Hepatocyte (in vitro differentiated cells): ENCODE results near the gene GATAD2A. TPM values are rescaled to one million over a fixed set of nuclear protein-coding genes. Genes with fewer than 3 reads are reported as not detected.

ENCODE experiments used
- DNase-seq: peaks from one replicate; pipeline ENCODE4 v3.0.0-alpha.2; 2016; ENCODE audit warnings: low spot score
- H2AFZ ChIP-seq: fragments of 200-600 bp; sonication (generic); 2 replicates; pipeline ENCODE4 v1.6.0; 2016; ENCODE audit warnings: antibody characterized with exemption, mild to moderate bottlenecking
- H3K27ac ChIP-seq: fragments of 200-600 bp; sonication (generic); 2 replicates; pipeline ENCODE4 v1.5.1; 2016; ENCODE audit warnings: mild to moderate bottlenecking
- H3K27me3 ChIP-seq: fragments of 200-600 bp; sonication (generic); 2 replicates; pipeline ENCODE4 v1.6.1; 2016
- H3K36me3 ChIP-seq: fragments of 200-600 bp; sonication (generic); replicated peaks from 2 replicates; pipeline ENCODE4 v1.5.1; 2016; ENCODE audit warnings: low read depth; ENCODE audit not compliant: insufficient read depth
- H3K4me1 ChIP-seq: fragments of 200-600 bp; sonication (generic); 2 replicates; pipeline ENCODE4 v1.5.1; 2016; ENCODE audit warnings: mild to moderate bottlenecking, moderate library complexity; ENCODE audit not compliant: insufficient read depth
- H3K4me2 ChIP-seq: fragments of 200-600 bp; sonication (generic); 2 replicates; pipeline ENCODE4 v1.6.0; 2016
- H3K4me3 ChIP-seq: fragments of 200-600 bp; sonication (generic); 2 replicates; pipeline ENCODE4 v1.5.1; 2016; ENCODE audit warnings: mild to moderate bottlenecking
- H3K79me2 ChIP-seq: fragments of 200-600 bp; sonication (generic); 2 replicates; pipeline ENCODE4 v1.6.0; 2017; ENCODE audit warnings: mild to moderate bottlenecking
- H3K9me2 ChIP-seq: fragments of 200-600 bp; sonication (generic); replicated peaks from 2 replicates; pipeline ENCODE4 v1.6.0; 2017; ENCODE audit warnings: mild to moderate bottlenecking; ENCODE audit not compliant: insufficient read depth
- H3K9me3 ChIP-seq: fragments of 200-600 bp; sonication (generic); 2 replicates; pipeline ENCODE4 v1.5.1; 2016; ENCODE audit warnings: low read depth, mild to moderate bottlenecking
- H4K20me1 ChIP-seq: fragments of 200-600 bp; sonication (generic); 2 replicates; pipeline ENCODE4 v1.6.0; 2016; ENCODE audit warnings: mild to moderate bottlenecking; ENCODE audit not compliant: insufficient read depth, poor library complexity, severe bottlenecking
- CTCF ChIP-seq: fragments of 200-600 bp; sonication (generic); IDR thresholded peaks from 2 replicates; pipeline ENCODE4 v1.5.1; 2016; ENCODE audit warnings: antibody characterized with exemption, mild to moderate bottlenecking; ENCODE audit not compliant: poor library complexity
- EZH2 ChIP-seq: fragments of 200-600 bp; sonication (generic); IDR thresholded peaks from 2 replicates; pipeline ENCODE4 v1.6.1; 2016; ENCODE audit warnings: antibody characterized with exemption, mild to moderate bottlenecking, borderline replicate concordance
- EZH2phosphoT487 ChIP-seq: fragments of 200-600 bp; sonication (generic); IDR thresholded peaks from one replicate; pipeline ENCODE4 v1.6.1; 2018; ENCODE audit warnings: antibody characterized with exemption, mild to moderate bottlenecking, low read depth, moderate library complexity; ENCODE audit not compliant: unreplicated experiment, severe bottlenecking
- WGBS: methylation state at CpG from one replicate; pipeline ENCODE4 v1.1.6; 2016; ENCODE audit warnings: low lambda C conversion rate; ENCODE audit errors: missing lambda C conversion rate; 5-methylcytosine and 5-hydroxymethylcytosine counted together
- polyA plus RNA-seq: library from polyadenylated mRNA; unstranded; fragments of >200 nt; fragmentation: Nextera tagmentation; extraction: Ambion mirVana; gene quantifications from 2 replicates; pipeline ENCODE4 v1.2.1, GENCODE V29; 2016
- total RNA-seq: library from RNA; depleted of rRNA; stranded (reverse); fragments of >200 nt; gene quantifications from 2 replicates; pipeline ENCODE4 v1.2.3, GENCODE V29; 2014

The GATAD2A gene
- total and polyA plus RNA-seq, 2 experiments from 2014 or later, result 35.3 to 35.7 TPM

- H3K9me2 ChIP-seq, result no peaks in the 10 kb centered on the region
- no peaks in the 10 kb centered on the region for H4K20me1 ChIP-seq
- H2AFZ ChIP-seq, result no peak overlapping the region
- H3K36me3 ChIP-seq, result no peaks in the 10 kb centered on the region
- H3K9me3 ChIP-seq, result no peaks in the 10 kb centered on the region
- H3K4me2 ChIP-seq, result no peak overlapping the region
- H3K27ac ChIP-seq, result no peak overlapping the region
- peaks cover 22% of the 10 kb centered on the region for H3K4me1 ChIP-seq
- TF ChIP-seq EZH2phosphoT487, result no peak
- TF ChIP-seq EZH2, result no peak
- no peak for TF ChIP-seq CTCF
- no peaks in the 10 kb centered on the region for H3K79me2 ChIP-seq
- DNase-seq, result no peak
- 96% methylated on average over 31 of the region's 34 CpGs for WGBS
- H3K27me3 ChIP-seq, result no peaks in the 10 kb centered on the region
- no peak overlapping the region for H3K4me3 ChIP-seq
Observed at GRCh38 chr19:19535311-19536191, 130.1 kb downstream of the GATAD2A start.

GRCh38 chr19:19537075-19538048, 131.9 kb downstream of the GATAD2A start:
- Histone ChIP-seq H3K27ac (no peak overlapping the region), H3K36me3 (no peaks in the 10 kb centered on the region), H2AFZ (no peak overlapping the region), H3K4me2 (peak overlapping the region; percentile 96), H3K4me1 (peaks cover 22% of the 10 kb centered on the region), H3K4me3 (no peak overlapping the region), H4K20me1 (no peaks in the 10 kb centered on the region), H3K9me3 (no peaks in the 10 kb centered on the region), H3K9me2 (no peaks in the 10 kb centered on the region), H3K27me3 (no peaks in the 10 kb centered on the region), H3K79me2 (no peaks in the 10 kb centered on the region)
- 85% methylated on average over 55 of the region's 59 CpGs for WGBS
- DNase-seq, result no peak
- TF ChIP-seq EZH2 (no peak), CTCF (no peak), EZH2phosphoT487 (no peak)

- H4K20me1 ChIP-seq, result no peaks in the 10 kb centered on the region
- TF ChIP-seq EZH2 (no peak), CTCF (no peak), EZH2phosphoT487 (no peak)
- H2AFZ ChIP-seq, result peak within 1 kb of the TSS; percentile 14
- H3K9me3 ChIP-seq, result no peaks in the 10 kb centered on the region
- H3K4me1 ChIP-seq, result peaks cover 22% of the 10 kb centered on the region
- H3K27me3 ChIP-seq, result no peaks in the 10 kb centered on the region
- H3K79me2 ChIP-seq, result no peaks in the 10 kb centered on the region
- H3K36me3 ChIP-seq, result no peaks in the 10 kb centered on the region
- no peak within 1 kb of the TSS for H3K27ac ChIP-seq
- peak; percentile 77 for DNase-seq
- 4% methylated on average over 31 of the region's 56 CpGs for WGBS
- H3K4me3 ChIP-seq, result peak within 1 kb of the TSS; percentile 41
- H3K4me2 ChIP-seq, result peak within 1 kb of the TSS; percentile 96
- H3K9me2 ChIP-seq, result no peaks in the 10 kb centered on the region
Observed at GRCh38 chr19:19538061-19538784, 132.7 kb downstream of the GATAD2A start, which contains the start of gene CILP2. Gene CILP2 (plus strand): TSS chr19:19538265. CDS start chr19:19538350, 85 bp downstream.
